Putamen (tissue), 1 donor: Measurements from ENCODE around the gene UBR1.
"Not testable (repeated sequence)": the region's sequence is repeated elsewhere in the genome, so short reads cannot be mapped to it uniquely, and the experiment has no call there.

Source experiments
- DNase-seq: peaks from one replicate; pipeline ENCODE4 v3.0.0-alpha.2; 2016; ENCODE audit warnings: low spot score

UBR1 gene

GRCh38 chr15:42914728-42915497, 190.9 kb downstream of the UBR1 start:
- no peak for DNase-seq

GRCh38 chr15:42911058-42911592, 194.7 kb downstream of the UBR1 start:
- DNase-seq: no peak

- DNase-seq: no peak
Observed at GRCh38 chr15:42908538-42908937, 197.3 kb downstream of the UBR1 start.

- DNase-seq: peak; percentile 14
Observed at GRCh38 chr15:42903388-42904324, 202.2 kb downstream of the UBR1 start.

- not testable (repeated sequence) for DNase-seq
Observed at GRCh38 chr15:42893911-42894310, 211.9 kb downstream of the UBR1 start.
